AG10803 (cell line): Measurements from ENCODE around the gene BCCIP.

Experiments
- DNase-seq: peaks from one replicate; pipeline ENCODE4 v3.0.0; 2010; ENCODE audit warnings: low read depth
- H3K4me3 ChIP-seq: 2 replicates; pipeline ENCODE4 v1.5.1; 2011; ENCODE audit warnings: mild to moderate bottlenecking, low read length, control low read depth
- CTCF ChIP-seq: conservative IDR thresholded peaks from 2 replicates; pipeline ENCODE4 v1.5.1; 2011; ENCODE audit warnings: mild to moderate bottlenecking, low read length, control low read depth, inconsistent platforms

BCCIP gene

GRCh38 chr10:125779403-125780327 is 43.7 kb upstream of the BCCIP start:
- H3K4me3 ChIP-seq, result no peak overlapping the region
- TF ChIP-seq CTCF, result no peak
- no peak for DNase-seq

GRCh38 chr10:125781374-125781773 is 42.0 kb upstream of the BCCIP start:
- H3K4me3 ChIP-seq, result no peak overlapping the region
- no peak for DNase-seq
- no peak for TF ChIP-seq CTCF

GRCh38 chr10:125782054-125782453 is 41.3 kb upstream of the BCCIP start:
- TF ChIP-seq CTCF, result no peak
- no peak overlapping the region for H3K4me3 ChIP-seq
- DNase-seq, result no peak

GRCh38 chr10:125782616-125783015 is 40.7 kb upstream of the BCCIP start:
- no peak overlapping the region for H3K4me3 ChIP-seq
- no peak for DNase-seq
- TF ChIP-seq CTCF, result no peak

DNA sequence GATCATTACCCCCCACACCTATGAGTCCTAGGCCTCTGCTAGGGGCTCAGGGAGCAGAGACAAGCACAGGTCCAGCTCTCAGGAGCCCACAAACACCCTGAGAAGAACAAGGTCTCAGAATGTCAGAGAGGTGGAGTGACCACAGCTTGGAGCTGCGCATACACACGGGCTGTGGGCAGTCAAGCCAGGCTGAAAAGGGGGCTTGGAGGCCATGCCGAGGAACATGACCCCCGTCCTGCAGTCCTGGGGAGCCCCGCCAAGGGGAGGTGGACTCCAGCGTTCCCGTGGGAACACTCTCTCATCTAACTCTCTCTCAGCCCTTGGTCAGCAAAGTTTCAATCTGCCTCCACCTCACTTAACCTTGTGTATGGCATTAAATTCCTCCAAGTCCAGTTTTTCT is 39.9 kb upstream of the BCCIP start:
- TF ChIP-seq CTCF, result no peak
- no peak overlapping the region for H3K4me3 ChIP-seq
- DNase-seq, result no peak

- no peak overlapping the region for H3K4me3 ChIP-seq
- no peak for TF ChIP-seq CTCF
- no peak for DNase-seq
These were observed 39.4 kb upstream of the BCCIP start for GRCh38 chr10:125783957-125784356.

DNA sequence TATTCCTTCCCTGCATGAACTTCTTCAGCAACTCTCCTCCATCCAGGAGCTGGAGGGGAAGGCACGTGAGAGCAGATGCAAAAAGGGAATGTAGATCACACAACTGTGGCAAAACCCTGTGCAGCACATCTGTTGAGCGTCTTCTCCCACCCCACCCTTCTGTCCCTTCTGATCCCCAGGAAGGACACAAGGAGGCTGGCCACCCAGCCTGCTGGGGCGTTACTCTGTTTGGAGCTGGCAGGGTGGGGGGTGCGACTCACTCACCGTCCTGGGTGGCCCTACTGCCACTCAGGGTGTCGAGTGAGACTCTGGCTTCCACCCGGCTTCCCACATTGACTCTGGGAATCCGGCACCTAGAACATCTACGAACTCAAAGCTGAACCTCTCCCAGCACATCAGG is 37.6 kb upstream of the BCCIP start:
- no peak for DNase-seq
- no peak overlapping the region for H3K4me3 ChIP-seq
- TF ChIP-seq CTCF, result no peak
